ENCODE measurements around the gene NAPG. TPM values are rescaled to one million over a fixed set of nuclear protein-coding genes. Genes with fewer than 3 reads are reported as not detected.
"Not testable (repeated sequence)": the region's sequence is repeated elsewhere in the genome, so short reads cannot be mapped to it uniquely, and the experiment has no call there.

NAPG gene
- total RNA-seq, 1 donor from 2014 or later: 31.1 TPM

- DNase-seq (ENCODE audit: low spot score in 2 of 2): no peak
- H3K27ac ChIP-seq: no peak overlapping the region
These were observed 66.1 kb downstream of the NAPG start for GRCh38 chr18:10591896-10592295.

GRCh38 chr18:10593366-10594022 is 67.7 kb downstream of the NAPG start:
- H3K27ac ChIP-seq; H3K36me3 ChIP-seq; H3K27me3 ChIP-seq; DNase-seq (ENCODE audit: low spot score in 2 of 2); intact Hi-C loops (cut with DNase I); H3K9me3 ChIP-seq; H3K4me1 ChIP-seq; H3K4me3 ChIP-seq: not testable (repeated sequence)

More at GRCh38 chr18:10591896-10592295, 66.1 kb downstream of the NAPG start:
- no peak overlapping the region for H3K4me3 ChIP-seq
- H3K27me3 ChIP-seq: no peaks in the 10 kb centered on the region
- TF ChIP-seq, protein P1, sequence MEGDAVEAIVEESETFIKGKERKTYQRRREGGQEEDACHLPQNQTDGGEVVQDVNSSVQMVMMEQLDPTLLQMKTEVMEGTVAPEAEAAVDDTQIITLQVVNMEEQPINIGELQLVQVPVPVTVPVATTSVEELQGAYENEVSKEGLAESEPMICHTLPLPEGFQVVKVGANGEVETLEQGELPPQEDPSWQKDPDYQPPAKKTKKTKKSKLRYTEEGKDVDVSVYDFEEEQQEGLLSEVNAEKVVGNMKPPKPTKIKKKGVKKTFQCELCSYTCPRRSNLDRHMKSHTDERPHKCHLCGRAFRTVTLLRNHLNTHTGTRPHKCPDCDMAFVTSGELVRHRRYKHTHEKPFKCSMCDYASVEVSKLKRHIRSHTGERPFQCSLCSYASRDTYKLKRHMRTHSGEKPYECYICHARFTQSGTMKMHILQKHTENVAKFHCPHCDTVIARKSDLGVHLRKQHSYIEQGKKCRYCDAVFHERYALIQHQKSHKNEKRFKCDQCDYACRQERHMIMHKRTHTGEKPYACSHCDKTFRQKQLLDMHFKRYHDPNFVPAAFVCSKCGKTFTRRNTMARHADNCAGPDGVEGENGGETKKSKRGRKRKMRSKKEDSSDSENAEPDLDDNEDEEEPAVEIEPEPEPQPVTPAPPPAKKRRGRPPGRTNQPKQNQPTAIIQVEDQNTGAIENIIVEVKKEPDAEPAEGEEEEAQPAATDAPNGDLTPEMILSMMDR (IDR thresholded peaks at IDR 0.05): no peak
- H3K4me1 ChIP-seq: no peaks in the 10 kb centered on the region
- intact Hi-C loops (cut with DNase I): no loop called here
- H3K36me3 ChIP-seq: no peaks in the 10 kb centered on the region
- H3K9me3 ChIP-seq: no peaks in the 10 kb centered on the region

GRCh38 chr18:10595917-10596316 is 70.1 kb downstream of the NAPG start:
- H3K36me3 ChIP-seq; H3K27ac ChIP-seq; intact Hi-C loops (cut with DNase I); DNase-seq (ENCODE audit: low spot score in 2 of 2); H3K4me1 ChIP-seq; H3K4me3 ChIP-seq; H3K27me3 ChIP-seq; H3K9me3 ChIP-seq: not testable (repeated sequence)

GRCh38 chr18:10597695-10598094 is 71.9 kb downstream of the NAPG start:
- H3K4me1 ChIP-seq; H3K9me3 ChIP-seq; H3K27ac ChIP-seq; DNase-seq (ENCODE audit: low spot score in 2 of 2); intact Hi-C loops (cut with DNase I); H3K4me3 ChIP-seq; H3K27me3 ChIP-seq; H3K36me3 ChIP-seq: not testable (repeated sequence)

- H3K27ac ChIP-seq; DNase-seq (ENCODE audit: low spot score in 2 of 2); intact Hi-C loops (cut with DNase I); H3K27me3 ChIP-seq; H3K36me3 ChIP-seq; H3K9me3 ChIP-seq; H3K4me3 ChIP-seq; H3K4me1 ChIP-seq: not testable (repeated sequence)
These were observed 74.9 kb downstream of the NAPG start for GRCh38 chr18:10600701-10601100.

Other genes with a start within 250 kb of the NAPG start
- 77.0 TPM for gene APCDD1, start 71.4 kb upstream of the NAPG start, total RNA-seq

Measured in ascending aorta (tissue), 2 donors.